Aortic smooth muscle cell (primary cell): ENCODE data around the gene MBD3. TPM values are rescaled to one million over a fixed set of nuclear protein-coding genes. Genes with fewer than 3 reads are reported as not detected.

Experiments used
- total RNA-seq: library from RNA; depleted of rRNA; stranded (reverse); fragments of >200 nt; gene quantifications from 2 replicates; pipeline ENCODE4 v1.2.3, GENCODE V29; 2014

The MBD3 gene, protein sequence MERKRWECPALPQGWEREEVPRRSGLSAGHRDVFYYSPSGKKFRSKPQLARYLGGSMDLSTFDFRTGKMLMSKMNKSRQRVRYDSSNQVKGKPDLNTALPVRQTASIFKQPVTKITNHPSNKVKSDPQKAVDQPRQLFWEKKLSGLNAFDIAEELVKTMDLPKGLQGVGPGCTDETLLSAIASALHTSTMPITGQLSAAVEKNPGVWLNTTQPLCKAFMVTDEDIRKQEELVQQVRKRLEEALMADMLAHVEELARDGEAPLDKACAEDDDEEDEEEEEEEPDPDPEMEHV
- total RNA-seq: 70.9 and 85.6 TPM in 2 replicates

DNA sequence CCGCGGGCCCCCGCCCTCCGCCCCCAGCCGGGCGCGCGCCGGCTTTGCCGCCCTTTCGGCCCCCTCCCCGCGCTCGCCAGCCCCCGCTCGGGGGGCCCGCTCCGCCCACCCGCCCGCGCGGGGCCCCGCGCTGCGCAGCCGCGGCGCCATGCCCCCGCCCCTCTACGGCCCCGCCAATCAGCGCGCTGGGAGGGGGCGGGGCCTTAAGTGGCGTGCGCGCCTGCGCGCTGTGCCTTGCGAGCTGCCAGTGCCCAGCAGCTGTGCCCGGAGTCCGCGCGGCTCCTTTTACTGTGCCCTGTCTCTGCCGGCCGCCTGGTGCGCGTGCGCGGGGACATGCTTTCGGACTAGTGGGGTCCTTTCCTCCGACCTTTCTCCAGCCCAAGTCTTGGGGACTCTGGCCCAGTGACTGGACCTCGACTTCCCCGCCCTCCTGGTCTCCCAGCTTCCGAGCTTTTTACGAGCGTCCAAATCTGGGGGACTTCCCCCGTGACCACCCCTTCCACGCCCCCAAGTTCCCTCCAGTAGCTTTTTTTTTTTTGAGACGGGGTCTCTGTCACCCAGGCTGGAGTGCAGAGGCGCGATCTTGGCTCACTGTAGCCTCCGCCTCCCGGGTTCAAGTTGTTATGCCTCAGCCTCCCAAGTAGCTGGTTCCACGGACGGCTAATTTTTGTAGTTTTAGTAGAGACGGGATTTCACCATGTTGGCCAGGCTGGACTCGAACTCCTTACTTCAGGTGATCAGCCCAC, at the start of gene MBD3:
MBD3 (minus strand) TSS at position 111 of the 746 bp plus-strand sequence. CDS start 234 bp downstream, outside the sequence.

DNA sequence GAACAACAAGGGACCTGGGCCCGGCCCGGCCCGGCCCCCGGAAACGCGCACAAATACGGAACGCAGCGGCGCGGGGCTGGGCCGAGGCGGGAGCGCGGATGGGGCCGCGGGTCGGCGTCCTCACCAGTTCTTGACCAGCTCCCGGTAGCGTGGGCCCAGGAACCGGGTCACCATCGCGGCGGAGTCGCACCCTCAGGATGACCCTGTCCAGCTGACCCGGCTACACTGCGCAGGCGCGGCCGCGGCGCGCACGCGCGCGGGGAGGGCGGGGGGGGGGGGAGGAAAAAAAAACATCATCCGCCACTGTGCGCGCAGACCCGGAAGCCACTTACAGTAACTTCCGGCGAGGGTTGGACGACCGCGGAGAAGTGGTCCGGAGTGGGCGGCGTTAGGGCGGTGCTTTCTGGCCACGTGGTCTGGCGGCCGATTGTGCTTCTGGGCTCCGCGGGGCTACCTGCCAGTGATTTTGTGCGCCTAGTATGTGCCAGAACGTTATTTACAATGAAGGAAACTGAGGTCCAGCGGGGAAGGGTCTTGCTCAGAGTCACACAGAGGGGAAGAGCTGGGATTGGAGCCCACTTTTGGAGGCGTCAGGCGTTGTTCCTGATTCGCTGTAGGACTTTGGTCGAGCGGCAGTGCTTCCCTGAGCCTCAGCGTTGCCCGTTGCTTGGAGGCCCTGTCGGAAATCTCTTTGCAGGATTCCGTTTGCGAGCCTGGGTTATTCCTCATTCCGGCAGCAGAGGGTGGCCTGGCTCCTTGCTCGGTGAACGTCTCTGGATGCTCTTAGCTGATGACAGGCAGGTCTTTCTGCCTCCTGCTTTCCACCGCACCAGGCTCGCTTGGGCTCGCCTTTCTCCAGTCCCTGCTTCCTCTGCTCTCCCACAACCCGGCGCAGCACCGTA, 12.8 kb upstream of the MBD3 start, which contains the start of gene UQCR11:
UQCR11 (minus strand) TSS at position 227 of the 902 bp plus-strand sequence; CDS start at position 174, 53 bp downstream.

DNA sequence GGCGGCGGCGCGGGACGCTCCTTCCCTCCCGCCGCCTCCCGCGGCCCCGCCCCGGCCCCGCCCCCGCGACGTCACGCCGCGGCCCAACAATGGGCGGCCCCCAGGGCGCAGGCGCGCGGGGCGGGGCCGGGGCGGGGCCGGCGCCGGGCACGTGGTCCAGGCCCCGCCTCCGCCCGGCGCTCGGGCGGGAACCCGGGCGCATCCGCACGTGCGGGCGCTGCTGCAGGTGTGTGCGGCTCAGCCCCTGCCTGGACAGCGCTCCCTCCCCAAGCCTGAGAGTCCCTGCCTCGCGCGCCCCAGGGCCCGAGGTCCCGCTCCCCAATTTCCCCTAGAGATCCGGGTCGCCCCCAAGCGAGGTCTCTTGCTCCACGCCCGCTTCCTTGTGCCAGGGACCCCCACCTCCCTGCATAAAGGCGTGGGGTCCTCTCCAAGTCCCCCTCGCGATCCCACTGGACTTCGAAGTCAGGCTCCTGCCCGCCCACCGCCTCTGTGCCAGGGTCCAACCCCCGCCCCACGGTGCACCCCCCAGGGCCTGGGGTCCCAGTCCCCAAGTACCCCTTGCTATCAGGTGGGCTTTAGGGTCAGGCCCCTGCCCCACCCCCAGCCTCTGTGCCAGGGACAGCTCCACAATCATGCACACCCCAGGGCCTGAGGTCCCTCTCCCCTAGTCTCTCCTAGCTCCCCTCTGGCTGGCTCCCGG, 24.2 kb downstream of the MBD3 start, which contains the start of gene MEX3D:
MEX3D (minus strand) TSS at position 6 of the 700 bp plus-strand sequence. CDS start 267 bp downstream, outside the sequence.

Other genes starting within 250 kb of the MBD3 start
- 51.2 and 51.9 TPM in 2 replicates for gene NDUFS7, start 209.0 kb downstream of the MBD3 start, total RNA-seq
- 34.0 and 36.7 TPM in 2 replicates for gene GAMT, start 191.3 kb downstream of the MBD3 start, total RNA-seq
- gene DAZAP1, start 185.3 kb downstream of the MBD3 start, total RNA-seq: 45.9 and 53.8 TPM in 2 replicates
- gene RPS15, start 154.5 kb downstream of the MBD3 start, total RNA-seq: 434 and 444 TPM in 2 replicates
- gene APC2, start 142.7 kb downstream of the MBD3 start, total RNA-seq: 0.13 and 0.19 TPM in 2 replicates
- 21.8 and 21.9 TPM in 2 replicates for gene C19orf25, start 113.7 kb downstream of the MBD3 start, total RNA-seq
- 0.53 and 1.1 TPM in 2 replicates for gene PCSK4, start 102.5 kb downstream of the MBD3 start, total RNA-seq
- gene REEP6, start 101.7 kb downstream of the MBD3 start, total RNA-seq: 0.92 and 1.8 TPM in 2 replicates
- 3.0 and 3.7 TPM in 2 replicates for gene ADAMTSL5, start 79.8 kb downstream of the MBD3 start, total RNA-seq
- gene PLK5, start 68.8 kb downstream of the MBD3 start, total RNA-seq: not detected in 2 replicates
- 23.3 and 28.5 TPM in 2 replicates for gene MEX3D, start 24.5 kb downstream of the MBD3 start, total RNA-seq
- gene UQCR11, start 12.6 kb upstream of the MBD3 start, total RNA-seq: 72.1 and 122 TPM in 2 replicates
- gene TCF3, start 59.8 kb upstream of the MBD3 start, total RNA-seq: 34.3 and 41.2 TPM in 2 replicates
- not detected in 2 replicates for gene ONECUT3, start 160.6 kb upstream of the MBD3 start, total RNA-seq
- 1.6 and 2.7 TPM in 2 replicates for gene ATP8B3, start 219.4 kb upstream of the MBD3 start, total RNA-seq